Dendritic cell treated with granulocyte-macrophage colony-stimulating factor and Interleukin-4, amounts not matched to agents 40 ng/mL and 50 ng/mL, for 4 days (primary cell): ENCODE data around the gene CASZ1.

ENCODE experiments used
- H3K27ac Mint-ChIP-seq: one replicate; pipeline ENCODE4 v1.8.0; 2022; ENCODE audit warnings: mild to moderate bottlenecking, mixed read lengths
- H3K27me3 Mint-ChIP-seq: one replicate; pipeline ENCODE4 v1.8.0; 2022; ENCODE audit warnings: mild to moderate bottlenecking, mixed read lengths
- H3K36me3 Mint-ChIP-seq: one replicate; pipeline ENCODE4 v1.8.0; 2022; ENCODE audit warnings: low read depth, mixed read lengths
- H3K4me1 Mint-ChIP-seq: one replicate; pipeline ENCODE4 v1.8.0; 2022; ENCODE audit warnings: low read depth, mixed read lengths
- H3K4me3 Mint-ChIP-seq: one replicate; pipeline ENCODE4 v1.8.0; 2022; ENCODE audit warnings: mild to moderate bottlenecking, moderate library complexity, mixed read lengths
- H3K9me3 Mint-ChIP-seq: one replicate; pipeline ENCODE4 v1.8.0; 2022; ENCODE audit warnings: mixed read lengths
- intact Hi-C: fragments of 100-400 bp; cut with micrococcal nuclease; formaldehyde crosslinking; loops from one replicate; pipeline ENCODE4 v1.15.0; 2022

CASZ1 gene

DNA sequence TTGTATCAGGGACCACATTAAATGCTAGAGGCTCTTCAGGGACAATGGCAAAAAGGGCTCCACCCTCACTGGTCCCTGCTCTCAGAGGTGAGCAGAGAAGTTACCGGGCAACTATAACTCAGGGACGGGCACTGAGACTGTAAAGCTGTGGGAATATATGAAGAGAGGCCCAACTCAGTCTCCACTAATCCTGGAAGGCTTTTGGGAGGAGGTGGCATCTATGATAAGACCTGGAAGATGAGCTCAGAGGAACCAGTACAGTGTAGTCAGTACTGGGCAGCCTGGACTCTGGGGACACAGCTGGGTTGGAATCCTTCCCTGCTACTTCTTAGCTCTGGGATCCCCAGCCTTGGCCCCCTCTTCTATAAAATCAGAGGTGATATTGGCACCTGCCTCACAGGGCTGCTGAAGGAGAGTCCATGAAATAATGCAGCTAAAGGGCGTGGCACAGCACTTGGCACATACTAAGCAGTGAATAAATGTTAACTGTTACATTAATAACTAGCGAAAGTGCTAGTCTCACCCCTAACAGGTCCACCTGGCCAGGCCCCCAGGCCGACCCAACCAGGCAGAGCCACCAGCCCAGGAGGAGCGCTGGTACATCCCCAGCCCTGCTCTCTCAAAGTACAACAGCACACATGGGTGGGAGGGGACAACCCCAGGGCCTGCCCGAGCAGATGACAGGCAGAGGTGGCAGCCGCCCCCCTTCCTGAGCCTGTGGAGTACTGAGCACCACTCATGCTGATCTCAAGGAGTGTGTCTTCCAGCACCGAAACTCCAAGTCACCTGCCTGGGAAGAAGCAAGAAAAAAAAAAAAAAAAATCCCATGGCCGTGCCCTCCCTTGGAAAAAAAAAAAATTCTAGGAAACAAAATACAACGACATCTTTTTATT is 62.7 kb downstream of the CASZ1 start:
- H3K4me1 Mint-ChIP-seq, result no peaks in the 10 kb centered on the region
- peaks cover 8% of the 10 kb centered on the region for H3K27me3 Mint-ChIP-seq
- intact Hi-C loops, result no loop called here
- no peak overlapping the region for H3K27ac Mint-ChIP-seq
- H3K9me3 Mint-ChIP-seq, result no peaks in the 10 kb centered on the region
- no peaks in the 10 kb centered on the region for H3K36me3 Mint-ChIP-seq
- no peak overlapping the region for H3K4me3 Mint-ChIP-seq

DNA sequence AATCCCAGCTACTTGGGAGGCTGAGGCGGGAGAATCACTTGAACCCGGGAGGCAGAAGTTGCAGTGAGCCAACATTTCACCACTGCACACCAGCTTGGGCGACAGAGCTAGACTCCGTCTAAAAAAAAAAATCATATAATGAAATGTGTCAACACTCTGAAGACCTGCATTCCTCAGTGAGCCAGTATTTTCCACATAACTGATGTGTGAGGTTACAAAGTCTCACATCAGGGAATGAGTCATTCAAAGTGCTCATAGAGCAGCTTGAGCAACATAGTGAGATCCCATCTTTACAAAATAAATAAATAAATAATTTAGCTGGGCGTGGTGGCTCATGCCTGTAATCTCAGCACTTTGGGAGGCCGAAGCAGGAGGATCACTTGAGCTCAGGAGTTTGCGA is 65.5 kb downstream of the CASZ1 start:
- Mint-ChIP-seq H3K4me3 (no peak overlapping the region), H3K27me3 (peaks cover 8% of the 10 kb centered on the region), H3K9me3 (no peaks in the 10 kb centered on the region), H3K36me3 (no peaks in the 10 kb centered on the region), H3K27ac (no peak overlapping the region), H3K4me1 (no peaks in the 10 kb centered on the region)
- intact Hi-C loops, result no loop called here

DNA sequence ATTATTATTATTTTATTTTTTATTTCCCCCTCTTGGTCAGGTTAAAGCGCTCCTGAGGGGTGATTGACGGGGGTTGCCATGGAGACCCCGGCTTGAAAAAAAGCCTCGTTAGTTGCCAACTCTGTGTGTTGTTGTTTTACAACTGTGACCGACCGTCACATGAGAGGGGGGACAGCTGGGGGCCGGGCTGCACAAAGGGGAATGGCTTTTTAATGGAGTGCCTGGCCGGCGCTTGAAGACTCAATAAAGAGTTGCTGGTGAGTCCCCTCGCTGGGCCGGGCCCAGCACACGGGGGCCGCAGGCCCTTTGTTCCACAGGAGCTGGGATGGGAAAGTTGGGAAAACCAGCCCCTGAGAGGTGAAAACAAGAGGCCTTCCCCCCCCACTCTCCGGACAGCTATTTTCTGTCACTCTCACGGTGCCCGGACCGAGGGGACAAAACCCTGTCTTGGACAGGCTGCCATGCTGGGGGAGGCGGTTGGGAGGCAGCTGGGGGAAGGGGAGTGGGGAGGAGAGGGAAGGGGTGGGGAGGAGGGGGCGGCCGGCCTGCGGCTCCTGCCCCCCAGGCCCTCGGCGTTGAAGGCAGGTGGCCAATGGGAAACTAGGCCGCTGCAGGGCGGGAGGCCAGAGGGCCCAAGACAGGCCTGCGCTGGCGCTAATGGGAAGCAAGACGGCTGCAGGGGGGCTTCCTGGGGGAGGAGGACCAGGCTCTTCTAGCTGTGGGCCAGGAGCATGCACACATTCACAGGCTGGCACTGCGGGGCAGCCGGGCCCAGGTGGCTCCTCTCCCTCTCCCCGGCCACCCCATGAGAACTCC is 67.6 kb downstream of the CASZ1 start:
- H3K27me3 Mint-ChIP-seq, result peaks cover 2% of the 10 kb centered on the region
- no peaks in the 10 kb centered on the region for H3K4me1 Mint-ChIP-seq
- H3K9me3 Mint-ChIP-seq, result no peaks in the 10 kb centered on the region
- no peaks in the 10 kb centered on the region for H3K36me3 Mint-ChIP-seq
- no peak overlapping the region for H3K27ac Mint-ChIP-seq
- intact Hi-C loops, result no loop called here
- H3K4me3 Mint-ChIP-seq, result no peak overlapping the region

DNA sequence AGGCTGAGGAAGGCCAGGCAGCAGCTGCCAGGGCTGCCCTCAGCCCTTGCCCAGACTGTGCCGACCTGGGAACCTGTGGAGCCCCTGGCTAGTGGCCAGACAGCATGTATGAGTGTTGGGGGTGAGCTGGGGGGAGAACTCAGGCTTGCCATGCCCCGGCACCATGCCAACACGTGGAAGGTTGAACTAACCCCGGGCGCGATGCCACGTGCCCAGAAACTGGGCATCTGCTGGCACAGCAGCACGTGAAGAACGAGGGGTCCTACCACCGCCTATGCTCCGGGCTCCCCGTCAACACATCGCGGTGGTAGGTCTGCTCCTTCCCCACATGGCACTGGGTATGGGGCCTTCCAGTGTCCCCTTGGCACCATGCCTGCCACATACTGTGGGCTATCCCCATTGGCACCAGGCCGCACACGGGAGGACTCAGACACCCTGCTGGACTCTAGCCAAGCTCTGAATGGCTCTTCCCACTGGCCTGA is 68.7 kb downstream of the CASZ1 start:
- Mint-ChIP-seq H3K4me1 (no peaks in the 10 kb centered on the region), H3K4me3 (no peak overlapping the region), H3K9me3 (no peaks in the 10 kb centered on the region), H3K27ac (no peak overlapping the region), H3K27me3 (no peaks in the 10 kb centered on the region), H3K36me3 (no peaks in the 10 kb centered on the region)
- intact Hi-C loops, result no loop called here

DNA sequence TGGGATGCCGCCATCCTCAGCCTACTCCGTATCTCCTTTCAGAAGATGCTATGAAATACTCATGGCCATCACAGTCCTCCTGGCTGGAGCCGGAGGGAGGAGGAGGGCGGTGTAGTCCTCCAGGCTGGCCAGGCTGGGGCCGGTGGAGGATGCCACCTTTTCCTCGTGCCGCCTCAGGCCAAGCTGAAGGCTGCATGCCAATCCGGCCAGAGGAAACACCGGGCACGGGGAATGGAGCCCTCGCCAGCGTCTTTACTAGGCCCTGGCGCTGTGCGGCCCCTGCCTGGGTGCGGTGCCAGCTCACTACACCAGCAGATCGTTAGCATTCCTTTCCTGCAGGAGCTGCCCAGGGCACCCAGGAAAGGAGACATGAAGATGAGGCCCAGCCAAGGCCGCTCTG is 70.1 kb downstream of the CASZ1 start:
- Mint-ChIP-seq H3K27ac (no peak overlapping the region), H3K4me1 (no peaks in the 10 kb centered on the region)
- intact Hi-C loops, result no loop called here

DNA sequence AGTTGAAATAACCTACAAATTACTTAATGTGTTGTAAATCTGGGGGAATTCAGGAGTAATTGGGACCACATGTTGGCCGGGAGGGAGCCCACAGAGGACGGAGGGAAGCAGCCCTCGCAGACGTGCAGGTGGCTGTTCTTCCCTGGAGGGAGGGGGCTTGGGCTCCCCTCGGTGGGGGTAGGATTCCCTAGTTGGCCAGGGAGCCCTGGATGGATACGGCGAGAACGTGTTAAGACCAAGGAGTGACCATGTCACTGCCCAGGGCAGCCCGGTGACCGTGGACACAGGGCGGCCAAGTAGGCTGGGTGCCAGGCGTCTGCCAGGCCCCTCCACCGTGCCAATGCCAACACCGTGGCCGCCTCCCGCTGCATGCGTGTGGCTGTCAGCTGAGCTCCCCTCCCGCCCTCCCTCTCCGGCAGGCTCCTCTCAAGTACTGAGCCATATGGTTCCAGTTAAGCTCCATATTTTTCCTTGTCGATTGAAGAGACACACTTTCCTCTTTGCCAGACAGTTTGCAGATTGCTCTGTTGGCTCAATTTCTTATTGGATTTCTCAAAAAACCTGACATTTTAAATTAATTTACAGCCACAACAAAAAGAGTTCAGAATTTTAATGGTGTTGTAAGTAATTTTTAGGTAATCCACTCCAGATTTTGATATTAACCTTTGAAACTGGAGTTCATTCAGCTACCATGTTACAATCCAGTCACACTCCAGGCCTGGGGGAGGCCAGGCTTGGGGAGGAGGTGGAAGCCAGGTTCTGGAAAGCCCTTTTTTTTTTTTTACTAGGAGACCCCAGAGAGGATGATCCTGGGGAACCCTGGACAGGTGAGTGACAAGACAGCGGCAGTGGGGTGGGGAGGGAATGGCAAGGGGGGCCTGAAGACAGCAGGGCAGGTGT is 71.2 kb downstream of the CASZ1 start:
- H3K9me3 Mint-ChIP-seq, result no peaks in the 10 kb centered on the region
- intact Hi-C loops, result no loop called here
- H3K4me3 Mint-ChIP-seq, result no peak overlapping the region
- H3K36me3 Mint-ChIP-seq, result no peaks in the 10 kb centered on the region
- no peaks in the 10 kb centered on the region for H3K27me3 Mint-ChIP-seq
- no peak overlapping the region for H3K27ac Mint-ChIP-seq
- no peaks in the 10 kb centered on the region for H3K4me1 Mint-ChIP-seq

More for the DNA sequence above, 70.1 kb downstream of the CASZ1 start:
- no peak overlapping the region for H3K4me3 Mint-ChIP-seq
- H3K36me3 Mint-ChIP-seq, result no peaks in the 10 kb centered on the region
- H3K27me3 Mint-ChIP-seq, result no peaks in the 10 kb centered on the region
- no peaks in the 10 kb centered on the region for H3K9me3 Mint-ChIP-seq

DNA sequence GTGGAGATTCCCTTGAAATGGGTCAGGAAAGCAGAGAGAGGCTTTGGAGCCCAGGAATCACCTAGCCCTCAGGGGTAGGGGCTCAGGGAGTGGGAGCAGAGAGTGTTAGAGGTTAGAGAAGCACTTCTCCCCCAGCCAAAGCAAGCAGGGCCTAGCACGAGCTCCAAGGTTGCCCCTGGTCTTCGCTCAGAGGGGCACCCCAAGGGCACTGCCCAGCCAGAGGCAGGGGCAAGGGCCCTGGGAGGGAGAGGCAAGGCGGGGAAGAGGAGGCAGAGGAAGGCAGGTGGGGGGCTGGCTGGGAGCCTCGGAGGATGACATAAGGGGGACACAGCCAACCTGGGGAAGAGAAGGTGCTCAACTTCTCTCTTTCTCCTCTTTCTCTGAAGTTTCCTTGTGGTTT is 71.9 kb downstream of the CASZ1 start:
- intact Hi-C loops, result no loop called here
- no peaks in the 10 kb centered on the region for H3K27me3 Mint-ChIP-seq
- H3K9me3 Mint-ChIP-seq, result no peaks in the 10 kb centered on the region
- no peak overlapping the region for H3K27ac Mint-ChIP-seq
- no peak overlapping the region for H3K4me3 Mint-ChIP-seq
- no peaks in the 10 kb centered on the region for H3K36me3 Mint-ChIP-seq
- no peaks in the 10 kb centered on the region for H3K4me1 Mint-ChIP-seq

DNA sequence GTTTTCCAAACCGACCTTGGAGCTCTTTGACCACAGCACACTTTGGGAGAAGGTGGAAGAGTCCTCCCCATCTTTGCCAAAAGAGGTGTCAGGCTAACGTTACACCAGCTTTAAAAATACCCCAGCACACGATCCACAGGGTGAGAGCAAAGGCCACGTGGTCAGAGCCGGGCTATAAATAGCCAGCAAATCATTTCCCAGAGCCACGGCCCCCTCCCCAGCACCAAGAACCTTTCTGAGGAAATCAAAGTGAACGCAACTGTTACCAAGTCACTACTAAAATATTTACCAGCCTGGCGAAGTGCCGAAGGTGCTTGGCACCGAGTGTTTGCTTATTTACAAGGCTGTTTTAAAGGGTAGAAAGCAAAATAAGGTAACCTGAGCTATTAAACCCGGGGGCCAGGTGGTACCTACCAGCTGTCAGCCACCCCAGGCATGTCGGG is 72.4 kb downstream of the CASZ1 start:
- no peak overlapping the region for H3K27ac Mint-ChIP-seq
- H3K4me3 Mint-ChIP-seq, result no peak overlapping the region
- H3K36me3 Mint-ChIP-seq, result no peaks in the 10 kb centered on the region
- no peaks in the 10 kb centered on the region for H3K9me3 Mint-ChIP-seq
- intact Hi-C loops, result no loop called here
- no peaks in the 10 kb centered on the region for H3K27me3 Mint-ChIP-seq
- no peaks in the 10 kb centered on the region for H3K4me1 Mint-ChIP-seq

DNA sequence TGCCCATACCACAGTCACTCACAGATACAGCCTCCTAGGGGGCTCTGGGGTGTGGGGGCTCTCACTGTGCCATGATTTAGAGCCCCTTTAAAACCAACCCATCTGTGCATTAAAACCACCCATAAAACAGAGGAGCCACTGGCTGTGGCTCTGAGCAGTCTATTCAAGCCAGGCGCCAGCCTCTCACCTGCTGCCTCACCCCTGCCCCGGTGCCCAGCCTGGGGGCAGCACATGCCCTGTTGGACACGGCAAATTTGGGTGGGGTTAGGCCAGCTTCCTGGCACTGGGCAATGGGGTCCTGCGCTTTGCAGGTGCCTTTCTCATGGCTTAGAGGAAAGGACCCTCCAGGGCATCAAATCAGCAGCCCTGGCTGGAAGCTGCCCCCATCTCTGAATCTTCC is 73.1 kb downstream of the CASZ1 start:
- no peak overlapping the region for H3K4me3 Mint-ChIP-seq
- H3K36me3 Mint-ChIP-seq, result no peaks in the 10 kb centered on the region
- H3K4me1 Mint-ChIP-seq, result no peaks in the 10 kb centered on the region
- no peaks in the 10 kb centered on the region for H3K27me3 Mint-ChIP-seq
- intact Hi-C loops, result no loop called here
- H3K9me3 Mint-ChIP-seq, result no peaks in the 10 kb centered on the region
- H3K27ac Mint-ChIP-seq, result no peak overlapping the region

DNA sequence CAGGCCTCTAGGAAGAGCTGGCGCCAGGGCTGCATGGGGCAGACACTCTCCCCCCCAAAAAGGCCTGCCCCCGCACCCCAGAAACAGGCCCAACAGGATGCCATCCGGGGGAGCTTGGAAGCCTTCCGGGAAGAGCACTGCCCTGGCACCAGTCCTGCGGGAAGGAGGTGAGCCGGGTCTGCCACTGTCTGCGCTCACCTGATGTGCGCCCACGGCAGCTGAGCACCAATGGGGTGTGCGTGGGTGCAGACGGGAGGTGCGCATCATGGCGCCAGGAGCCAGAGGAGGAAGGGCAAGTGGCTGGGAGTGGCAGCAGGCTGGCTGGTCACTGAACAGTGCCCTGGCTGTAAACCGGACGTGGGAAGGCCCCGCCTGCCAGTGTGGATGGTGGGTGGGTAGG is 73.6 kb downstream of the CASZ1 start:
- H3K36me3 Mint-ChIP-seq, result no peaks in the 10 kb centered on the region
- intact Hi-C loops, result no loop called here
- no peak overlapping the region for H3K27ac Mint-ChIP-seq
- no peaks in the 10 kb centered on the region for H3K4me1 Mint-ChIP-seq
- H3K27me3 Mint-ChIP-seq, result no peaks in the 10 kb centered on the region
- H3K4me3 Mint-ChIP-seq, result no peak overlapping the region
- H3K9me3 Mint-ChIP-seq, result no peaks in the 10 kb centered on the region

DNA sequence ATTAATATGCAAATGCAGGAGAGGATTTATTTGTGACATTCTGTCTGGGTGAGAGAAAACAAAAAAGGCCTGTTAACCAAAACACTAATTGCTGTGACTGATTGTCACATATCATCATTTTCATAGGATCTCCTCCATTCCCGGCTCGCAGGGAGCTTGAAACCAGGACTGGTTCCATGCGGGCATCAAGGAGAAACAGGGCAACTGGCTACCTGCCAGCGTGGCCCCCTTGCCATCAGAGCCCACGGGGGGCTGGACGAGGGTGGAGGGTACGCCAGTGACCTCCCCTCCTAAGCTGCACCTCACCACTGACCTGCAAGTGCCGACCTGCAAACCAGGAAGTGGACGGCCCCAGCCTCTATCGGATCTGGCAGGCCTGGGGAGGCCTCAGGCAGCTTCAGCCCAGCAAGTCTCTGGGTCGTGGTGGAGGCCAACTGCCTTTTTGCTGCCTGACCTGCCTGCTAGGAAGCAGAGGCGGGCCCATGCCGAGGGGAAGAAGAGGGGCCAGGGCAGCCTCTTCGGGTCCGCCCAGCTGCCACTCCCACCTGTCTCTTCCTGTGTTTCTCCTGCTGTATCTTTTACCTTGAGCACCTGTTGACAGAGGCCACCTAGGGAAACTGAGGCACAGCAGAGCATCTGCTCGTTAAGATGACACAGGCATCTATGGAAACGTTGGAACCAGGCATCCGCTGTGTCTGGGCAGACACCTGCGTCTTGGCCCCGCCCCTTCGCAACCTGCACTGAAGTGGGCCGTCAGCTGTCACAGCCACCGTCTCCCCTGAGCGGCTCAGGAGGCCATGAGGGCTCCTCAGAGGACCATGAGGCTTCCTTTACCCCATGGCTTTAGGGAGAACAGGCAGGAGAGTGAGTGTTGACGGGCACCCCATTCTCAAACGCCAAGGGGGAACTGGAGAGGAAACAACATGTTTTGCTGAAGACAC is 74.8 kb downstream of the CASZ1 start:
- H3K4me3 Mint-ChIP-seq, result no peak overlapping the region
- H3K27ac Mint-ChIP-seq, result no peak overlapping the region
- no peaks in the 10 kb centered on the region for H3K36me3 Mint-ChIP-seq
- peaks cover 2% of the 10 kb centered on the region for H3K27me3 Mint-ChIP-seq
- no peaks in the 10 kb centered on the region for H3K9me3 Mint-ChIP-seq
- intact Hi-C loops, result no loop called here
- H3K4me1 Mint-ChIP-seq, result no peaks in the 10 kb centered on the region

DNA sequence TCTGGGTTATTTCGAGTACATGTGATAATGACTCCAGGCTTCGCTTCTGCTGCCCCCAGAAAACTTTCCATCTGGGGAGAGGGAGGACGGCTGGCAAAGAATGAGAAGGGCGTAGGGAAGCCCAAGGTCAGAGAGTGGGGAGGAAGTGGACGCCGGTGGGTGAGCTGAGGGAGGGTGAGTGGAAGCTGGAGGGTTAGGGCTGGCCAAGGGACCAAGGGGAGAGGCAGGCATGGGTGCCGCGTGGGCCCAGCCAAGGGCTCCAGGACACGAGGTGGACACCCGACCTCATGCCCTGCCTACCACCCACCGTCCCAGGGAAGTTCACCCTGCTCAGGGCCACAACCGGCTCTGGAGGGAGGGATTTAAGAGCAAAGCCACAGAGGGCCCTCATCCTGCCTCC is 75.8 kb downstream of the CASZ1 start:
- no peak overlapping the region for H3K4me3 Mint-ChIP-seq
- intact Hi-C loops, result no loop called here
- H3K4me1 Mint-ChIP-seq, result peaks cover 6% of the 10 kb centered on the region
- no peaks in the 10 kb centered on the region for H3K36me3 Mint-ChIP-seq
- no peaks in the 10 kb centered on the region for H3K9me3 Mint-ChIP-seq
- H3K27ac Mint-ChIP-seq, result no peak overlapping the region
- peaks cover 9% of the 10 kb centered on the region for H3K27me3 Mint-ChIP-seq

DNA sequence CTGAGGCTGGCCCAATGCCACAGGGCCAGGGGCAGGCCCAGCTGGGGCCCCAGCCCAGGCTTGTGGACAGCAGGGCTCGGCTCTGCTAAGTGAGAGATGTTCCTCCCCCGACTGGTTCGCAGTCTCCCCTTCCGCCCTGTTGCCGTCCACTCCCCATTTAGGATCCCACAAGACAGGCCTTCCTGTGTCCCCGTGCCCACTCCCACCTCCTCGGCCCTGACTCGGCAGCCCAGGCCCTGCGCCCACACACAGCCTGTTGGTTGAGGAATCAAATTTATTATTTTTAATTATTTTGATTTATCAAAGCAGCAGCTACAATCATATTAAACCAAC is 78.4 kb downstream of the CASZ1 start:
- intact Hi-C loops, result no loop called here
- no peaks in the 10 kb centered on the region for H3K9me3 Mint-ChIP-seq
- no peak overlapping the region for H3K4me3 Mint-ChIP-seq
- peaks cover 11% of the 10 kb centered on the region for H3K27me3 Mint-ChIP-seq
- no peaks in the 10 kb centered on the region for H3K36me3 Mint-ChIP-seq
- H3K4me1 Mint-ChIP-seq, result peaks cover 6% of the 10 kb centered on the region
- no peak overlapping the region for H3K27ac Mint-ChIP-seq
